Measurements from ENCODE around the gene ACAP1.

The ACAP1 gene, protein sequence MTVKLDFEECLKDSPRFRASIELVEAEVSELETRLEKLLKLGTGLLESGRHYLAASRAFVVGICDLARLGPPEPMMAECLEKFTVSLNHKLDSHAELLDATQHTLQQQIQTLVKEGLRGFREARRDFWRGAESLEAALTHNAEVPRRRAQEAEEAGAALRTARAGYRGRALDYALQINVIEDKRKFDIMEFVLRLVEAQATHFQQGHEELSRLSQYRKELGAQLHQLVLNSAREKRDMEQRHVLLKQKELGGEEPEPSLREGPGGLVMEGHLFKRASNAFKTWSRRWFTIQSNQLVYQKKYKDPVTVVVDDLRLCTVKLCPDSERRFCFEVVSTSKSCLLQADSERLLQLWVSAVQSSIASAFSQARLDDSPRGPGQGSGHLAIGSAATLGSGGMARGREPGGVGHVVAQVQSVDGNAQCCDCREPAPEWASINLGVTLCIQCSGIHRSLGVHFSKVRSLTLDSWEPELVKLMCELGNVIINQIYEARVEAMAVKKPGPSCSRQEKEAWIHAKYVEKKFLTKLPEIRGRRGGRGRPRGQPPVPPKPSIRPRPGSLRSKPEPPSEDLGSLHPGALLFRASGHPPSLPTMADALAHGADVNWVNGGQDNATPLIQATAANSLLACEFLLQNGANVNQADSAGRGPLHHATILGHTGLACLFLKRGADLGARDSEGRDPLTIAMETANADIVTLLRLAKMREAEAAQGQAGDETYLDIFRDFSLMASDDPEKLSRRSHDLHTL

DNA sequence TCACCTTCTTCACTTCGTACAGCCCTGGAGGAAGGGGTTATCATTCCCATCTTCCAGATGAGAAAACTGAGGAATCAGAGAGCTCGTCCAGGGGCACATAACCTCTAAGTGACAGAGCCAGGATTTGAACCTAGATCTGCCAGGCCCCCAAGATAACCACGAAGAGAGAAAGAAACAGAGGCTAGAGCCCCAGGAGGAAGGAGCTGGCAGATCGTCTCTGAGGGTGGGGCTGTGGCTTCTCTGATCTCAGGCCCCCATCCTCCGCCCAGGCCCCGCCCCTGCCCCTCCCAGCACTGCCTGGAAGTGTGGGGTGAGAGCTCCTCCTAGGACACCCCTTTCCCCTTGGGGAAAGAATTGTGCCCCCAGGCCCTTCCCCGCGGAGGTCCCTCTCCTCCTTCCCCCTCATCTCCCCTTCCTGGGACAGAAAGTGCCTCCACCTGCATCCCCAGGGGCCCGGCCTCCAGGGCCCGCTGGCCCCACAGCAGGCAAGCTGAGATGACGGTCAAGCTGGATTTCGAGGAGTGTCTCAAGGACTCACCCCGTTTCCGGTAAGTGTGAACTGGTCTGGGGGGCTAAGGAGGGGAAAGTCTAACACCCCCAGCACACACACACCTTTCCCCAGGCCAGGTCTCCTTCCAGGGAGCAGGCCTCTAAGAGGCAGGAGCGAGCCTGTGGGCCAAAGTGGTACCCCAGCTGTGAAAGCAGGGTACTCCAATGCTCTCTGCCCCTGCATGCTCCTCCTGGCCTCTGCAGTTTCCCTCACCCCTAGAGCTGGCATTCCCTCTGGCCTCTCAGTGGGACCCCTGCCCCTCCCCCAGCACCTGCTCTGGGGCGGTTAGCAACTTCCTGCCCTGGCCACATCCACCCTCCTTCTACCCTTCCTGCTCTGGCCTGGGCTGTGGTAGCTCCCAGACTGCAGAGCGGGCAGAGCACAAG, at the start of gene ACAP1:
Gene ACAP1 (plus strand): TSS at position 290 of the 936 bp plus-strand sequence. CDS start 206 bp downstream, at position 496.
- peaks cover 23% of the 10 kb centered on the region for H3K27me3 ChIP-seq (replicated peaks; ENCODE audit: control insufficient read depth, insufficient read depth, low read length)
- no peak for DNase-seq (ENCODE audit: low read depth)
- H3K4me3 ChIP-seq (ENCODE audit: low read length), result no peak within 1 kb of the TSS
- no peaks in the 10 kb centered on the region for H3K36me3 ChIP-seq (ENCODE audit: control insufficient read depth, insufficient read depth, low read length, severe bottlenecking)
- H3K9me3 ChIP-seq (ENCODE audit: control insufficient read depth, low read length), result no peaks in the 10 kb centered on the region
- H3K4me1 ChIP-seq (ENCODE audit: control insufficient read depth, insufficient read depth, low read length), result peaks cover 10% of the 10 kb centered on the region
- H3K9ac ChIP-seq (ENCODE audit: low read length), result no peak within 1 kb of the TSS

GRCh38 chr17:7289256-7290032, 46.9 kb upstream of the ACAP1 start:
- Histone ChIP-seq H3K4me3 (ENCODE audit: low read length) (no peak overlapping the region), H3K36me3 (ENCODE audit: control insufficient read depth, insufficient read depth, low read length, severe bottlenecking) (peaks cover 26% of the 10 kb centered on the region), H3K9me3 (ENCODE audit: control insufficient read depth, low read length) (no peaks in the 10 kb centered on the region), H3K27me3 (replicated peaks; ENCODE audit: control insufficient read depth, insufficient read depth, low read length) (peaks cover 38% of the 10 kb centered on the region), H3K9ac (ENCODE audit: low read length) (no peak overlapping the region), H3K4me1 (ENCODE audit: control insufficient read depth, insufficient read depth, low read length) (peaks cover 24% of the 10 kb centered on the region)
- no peak for DNase-seq (ENCODE audit: low read depth)

DNA sequence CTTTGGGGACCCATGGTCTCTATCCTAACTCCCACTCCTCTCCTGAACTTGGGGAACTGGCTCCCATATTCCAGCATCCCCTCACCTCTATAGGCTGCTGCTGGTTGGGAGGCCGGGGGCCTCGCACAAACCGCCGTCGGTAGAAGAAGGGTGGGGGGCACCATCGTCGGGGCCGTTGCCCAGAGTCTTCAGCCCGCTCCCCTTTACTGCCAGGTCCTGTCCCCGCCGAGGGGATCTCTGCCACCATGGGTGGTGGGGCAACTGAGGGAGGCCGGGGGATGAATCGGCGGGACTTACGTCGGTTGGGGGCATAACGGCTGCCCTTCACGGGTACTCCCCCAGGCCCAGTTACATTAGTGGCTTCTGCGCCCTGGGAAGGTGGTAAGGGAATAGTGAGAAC, 46.2 kb upstream of the ACAP1 start:
- Histone ChIP-seq H3K27me3 (replicated peaks; ENCODE audit: control insufficient read depth, insufficient read depth, low read length) (peaks cover 33% of the 10 kb centered on the region), H3K4me1 (ENCODE audit: control insufficient read depth, insufficient read depth, low read length) (peaks cover 24% of the 10 kb centered on the region), H3K9ac (ENCODE audit: low read length) (no peak overlapping the region), H3K9me3 (ENCODE audit: control insufficient read depth, low read length) (no peaks in the 10 kb centered on the region), H3K4me3 (ENCODE audit: low read length) (no peak overlapping the region), H3K36me3 (ENCODE audit: control insufficient read depth, insufficient read depth, low read length, severe bottlenecking) (peaks cover 19% of the 10 kb centered on the region)
- DNase-seq (ENCODE audit: low read depth), result no peak

GRCh38 chr17:7290685-7291084, 45.6 kb upstream of the ACAP1 start:
- Histone ChIP-seq H3K27me3 (replicated peaks; ENCODE audit: control insufficient read depth, insufficient read depth, low read length) (peaks cover 33% of the 10 kb centered on the region), H3K4me1 (ENCODE audit: control insufficient read depth, insufficient read depth, low read length) (peaks cover 24% of the 10 kb centered on the region), H3K9ac (ENCODE audit: low read length) (no peak overlapping the region), H3K36me3 (ENCODE audit: control insufficient read depth, insufficient read depth, low read length, severe bottlenecking) (peaks cover 16% of the 10 kb centered on the region), H3K4me3 (ENCODE audit: low read length) (no peak overlapping the region), H3K9me3 (ENCODE audit: control insufficient read depth, low read length) (no peaks in the 10 kb centered on the region)
- DNase-seq (ENCODE audit: low read depth), result no peak

- no peaks in the 10 kb centered on the region for H3K9me3 ChIP-seq (ENCODE audit: control insufficient read depth, low read length)
- no peak overlapping the region for H3K4me3 ChIP-seq (ENCODE audit: low read length)
- no peak for DNase-seq (ENCODE audit: low read depth)
- H3K4me1 ChIP-seq (ENCODE audit: control insufficient read depth, insufficient read depth, low read length), result peaks cover 33% of the 10 kb centered on the region
- peak overlapping the region; percentile 42 for H3K9ac ChIP-seq (ENCODE audit: low read length)
- peaks cover 29% of the 10 kb centered on the region for H3K27me3 ChIP-seq (replicated peaks; ENCODE audit: control insufficient read depth, insufficient read depth, low read length)
- H3K36me3 ChIP-seq (ENCODE audit: control insufficient read depth, insufficient read depth, low read length, severe bottlenecking), result peaks cover 8% of the 10 kb centered on the region
Observed at GRCh38 chr17:7292194-7292593, 44.1 kb upstream of the ACAP1 start.

- Histone ChIP-seq H3K4me1 (ENCODE audit: control insufficient read depth, insufficient read depth, low read length) (peaks cover 33% of the 10 kb centered on the region), H3K9ac (ENCODE audit: low read length) (peak overlapping the region; percentile 42), H3K9me3 (ENCODE audit: control insufficient read depth, low read length) (no peaks in the 10 kb centered on the region), H3K27me3 (replicated peaks; ENCODE audit: control insufficient read depth, insufficient read depth, low read length) (peaks cover 28% of the 10 kb centered on the region), H3K4me3 (ENCODE audit: low read length) (no peak overlapping the region), H3K36me3 (ENCODE audit: control insufficient read depth, insufficient read depth, low read length, severe bottlenecking) (peaks cover 3% of the 10 kb centered on the region)
- no peak for DNase-seq (ENCODE audit: low read depth)
Observed at GRCh38 chr17:7292729-7293128, 43.6 kb upstream of the ACAP1 start.

- no peak for DNase-seq (ENCODE audit: low read depth)
- no peaks in the 10 kb centered on the region for H3K36me3 ChIP-seq (ENCODE audit: control insufficient read depth, insufficient read depth, low read length, severe bottlenecking)
- peaks cover 33% of the 10 kb centered on the region for H3K4me1 ChIP-seq (ENCODE audit: control insufficient read depth, insufficient read depth, low read length)
- no peak overlapping the region for H3K9ac ChIP-seq (ENCODE audit: low read length)
- no peak overlapping the region for H3K4me3 ChIP-seq (ENCODE audit: low read length)
- no peaks in the 10 kb centered on the region for H3K9me3 ChIP-seq (ENCODE audit: control insufficient read depth, low read length)
- H3K27me3 ChIP-seq (replicated peaks; ENCODE audit: control insufficient read depth, insufficient read depth, low read length), result peaks cover 25% of the 10 kb centered on the region
Observed at GRCh38 chr17:7293159-7293558, 43.2 kb upstream of the ACAP1 start.

GRCh38 chr17:7293816-7294613, 42.3 kb upstream of the ACAP1 start:
- H3K9ac ChIP-seq (ENCODE audit: low read length), result no peak overlapping the region
- peaks cover 23% of the 10 kb centered on the region for H3K27me3 ChIP-seq (replicated peaks; ENCODE audit: control insufficient read depth, insufficient read depth, low read length)
- peaks cover 33% of the 10 kb centered on the region for H3K4me1 ChIP-seq (ENCODE audit: control insufficient read depth, insufficient read depth, low read length)
- H3K9me3 ChIP-seq (ENCODE audit: control insufficient read depth, low read length), result no peaks in the 10 kb centered on the region
- no peak for DNase-seq (ENCODE audit: low read depth)
- H3K36me3 ChIP-seq (ENCODE audit: control insufficient read depth, insufficient read depth, low read length, severe bottlenecking), result no peaks in the 10 kb centered on the region
- H3K4me3 ChIP-seq (ENCODE audit: low read length), result no peak overlapping the region

DNA sequence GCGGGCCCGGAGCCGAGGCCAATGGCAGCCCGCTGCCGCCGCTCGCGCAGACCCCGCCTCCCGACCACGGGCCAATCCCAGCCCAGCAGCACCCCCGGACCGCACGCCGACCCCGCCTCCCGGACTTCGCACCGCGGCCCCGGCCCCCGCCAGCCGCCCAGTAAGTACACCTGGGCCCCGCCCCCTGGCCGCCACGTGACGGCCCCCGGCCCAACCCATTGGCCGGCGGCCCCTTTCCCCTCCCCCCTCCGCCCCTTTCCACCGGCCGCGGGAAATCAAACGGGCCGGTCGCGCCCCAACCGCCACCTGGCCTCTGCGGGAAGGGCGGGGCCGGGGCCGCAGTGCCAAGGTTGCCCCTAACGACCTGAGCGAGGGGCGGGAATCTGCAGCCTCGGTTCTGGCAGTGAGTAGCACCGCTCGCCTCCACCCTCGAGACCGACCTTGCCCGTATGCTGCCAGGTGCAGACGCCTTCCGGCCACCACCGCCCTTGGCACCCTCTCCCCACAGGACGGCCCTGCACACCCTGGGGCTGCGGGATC, 41.6 kb upstream of the ACAP1 start, which contains the start of gene YBX2:
Gene YBX2 (minus strand): TSS at position 26 of the 540 bp plus-strand sequence. CDS start 139 bp downstream, outside the sequence.
- Histone ChIP-seq H3K27me3 (replicated peaks; ENCODE audit: control insufficient read depth, insufficient read depth, low read length) (peaks cover 24% of the 10 kb centered on the region), H3K36me3 (ENCODE audit: control insufficient read depth, insufficient read depth, low read length, severe bottlenecking) (no peaks in the 10 kb centered on the region), H3K4me3 (ENCODE audit: low read length) (peak within 1 kb of the TSS; percentile 23), H3K9ac (ENCODE audit: low read length) (no peak within 1 kb of the TSS), H3K4me1 (ENCODE audit: control insufficient read depth, insufficient read depth, low read length) (peaks cover 33% of the 10 kb centered on the region), H3K9me3 (ENCODE audit: control insufficient read depth, low read length) (no peaks in the 10 kb centered on the region)
- peak; percentile 50 for DNase-seq (ENCODE audit: low read depth)
